Measurements from ENCODE around the gene C10orf90.

- TF ChIP-seq EP300 (IDR thresholded peaks at IDR 0.05), result no peak
- TF ChIP-seq CTCF (IDR thresholded peaks at IDR 0.05), result no peak
- TF ChIP-seq POLR2A (IDR thresholded peaks at IDR 0.05), result no peak
Measured at GRCh38 chr10:126538439-126539135, 131.9 kb downstream of the C10orf90 start.

All from ovary (tissue), 3 donors.